Brain microvascular endothelial cell (primary cell): Measurements from ENCODE around the gene CABP7.

Experiments used
- DNase-seq: peaks from one replicate; pipeline ENCODE4 v3.0.0-alpha.2; 2020
- H3K27ac ChIP-seq: fragments of 250-450 bp; sonication (Bioruptor Pico); 2 replicates; pipeline ENCODE4 v1.5.1; 2020; ENCODE audit warnings: mild to moderate bottlenecking, moderate library complexity
- H3K27me3 ChIP-seq: fragments of 250-450 bp; sonication (Bioruptor Pico); replicated peaks from 2 replicates; pipeline ENCODE4 v1.5.1; 2020; ENCODE audit warnings: mild to moderate bottlenecking
- H3K36me3 ChIP-seq: fragments of 250-450 bp; sonication (Bioruptor Pico); replicated peaks from 2 replicates; pipeline ENCODE4 v1.5.1; 2020; ENCODE audit warnings: mild to moderate bottlenecking
- H3K4me3 ChIP-seq: 2 replicates; pipeline ENCODE4 v1.5.1; 2011; ENCODE audit warnings: low read depth, mild to moderate bottlenecking, control low read depth, low read length, moderate library complexity
- in situ Hi-C: cut with HindIII; loops from 2 replicates; pipeline ENCODE4 v1.10.0; 2017; ENCODE audit warnings: low sequenced_read_pairs, low pct_ligation_motif_present
- TF ChIP-seq, protein P1 (sequence below): IDR thresholded peaks from 2 replicates; pipeline ENCODE4 v1.5.1; 2011; ENCODE audit warnings: low read depth, mild to moderate bottlenecking, moderate library complexity, low read length, control low read depth, inconsistent platforms; ENCODE audit errors: missing control alignments

The CABP7 gene

GRCh38 chr22:29755889-29756288, 36.1 kb downstream of the CABP7 start:
- Histone ChIP-seq H3K27me3 (no peaks in the 10 kb centered on the region), H3K27ac (no peak overlapping the region), H3K36me3 (no peaks in the 10 kb centered on the region), H3K4me3 (no peak overlapping the region)
- TF ChIP-seq, protein P1, sequence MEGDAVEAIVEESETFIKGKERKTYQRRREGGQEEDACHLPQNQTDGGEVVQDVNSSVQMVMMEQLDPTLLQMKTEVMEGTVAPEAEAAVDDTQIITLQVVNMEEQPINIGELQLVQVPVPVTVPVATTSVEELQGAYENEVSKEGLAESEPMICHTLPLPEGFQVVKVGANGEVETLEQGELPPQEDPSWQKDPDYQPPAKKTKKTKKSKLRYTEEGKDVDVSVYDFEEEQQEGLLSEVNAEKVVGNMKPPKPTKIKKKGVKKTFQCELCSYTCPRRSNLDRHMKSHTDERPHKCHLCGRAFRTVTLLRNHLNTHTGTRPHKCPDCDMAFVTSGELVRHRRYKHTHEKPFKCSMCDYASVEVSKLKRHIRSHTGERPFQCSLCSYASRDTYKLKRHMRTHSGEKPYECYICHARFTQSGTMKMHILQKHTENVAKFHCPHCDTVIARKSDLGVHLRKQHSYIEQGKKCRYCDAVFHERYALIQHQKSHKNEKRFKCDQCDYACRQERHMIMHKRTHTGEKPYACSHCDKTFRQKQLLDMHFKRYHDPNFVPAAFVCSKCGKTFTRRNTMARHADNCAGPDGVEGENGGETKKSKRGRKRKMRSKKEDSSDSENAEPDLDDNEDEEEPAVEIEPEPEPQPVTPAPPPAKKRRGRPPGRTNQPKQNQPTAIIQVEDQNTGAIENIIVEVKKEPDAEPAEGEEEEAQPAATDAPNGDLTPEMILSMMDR, result no peak
- in situ Hi-C loops, result no loop called here
- no peak for DNase-seq

DNA sequence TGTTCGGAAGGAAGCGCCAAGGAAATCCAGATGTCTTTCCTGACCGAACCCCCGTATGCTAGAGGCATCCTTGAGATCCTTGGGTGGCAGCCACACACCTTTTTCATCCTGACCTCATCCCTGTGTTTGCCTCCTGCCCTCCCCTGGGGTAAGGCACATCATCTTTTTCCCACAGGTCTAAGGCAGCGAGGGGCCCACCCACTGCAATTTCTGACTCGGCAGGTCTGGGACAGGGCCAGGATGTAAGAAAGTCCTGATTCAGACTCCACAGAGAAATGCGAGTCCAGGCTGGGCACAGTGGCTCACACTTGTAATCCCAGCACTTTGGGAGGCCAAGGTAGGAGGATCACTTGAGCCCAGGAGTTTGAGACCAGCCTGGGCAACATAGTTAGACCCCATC, 36.5 kb downstream of the CABP7 start:
- in situ Hi-C loops, result no loop called here
- DNase-seq, result no peak

DNA sequence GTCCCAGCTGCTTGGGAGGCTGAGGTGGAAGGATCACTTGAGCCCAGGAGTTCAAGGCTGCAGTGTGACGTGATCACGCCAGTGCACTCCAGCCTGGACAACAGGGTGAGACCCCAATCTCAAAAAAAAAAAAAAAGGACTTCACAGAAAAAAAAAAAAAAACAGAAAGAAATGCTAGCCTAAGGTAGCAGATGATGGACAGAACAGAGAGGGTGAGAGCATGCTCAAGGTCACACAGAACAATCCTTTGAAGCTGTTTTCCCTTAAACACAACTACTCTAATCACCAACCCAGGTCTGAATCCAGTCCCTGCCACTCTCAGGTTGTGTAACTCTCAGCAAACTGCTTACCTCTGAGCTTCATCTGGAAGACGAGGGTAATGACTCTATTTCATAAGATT, 37.3 kb downstream of the CABP7 start:
- in situ Hi-C loops, result no loop called here
- Histone ChIP-seq H3K36me3 (no peaks in the 10 kb centered on the region), H3K27me3 (no peaks in the 10 kb centered on the region), H3K4me3 (no peak overlapping the region), H3K27ac (no peak overlapping the region)
- no peak for DNase-seq
- TF ChIP-seq, protein P1, result no peak

More for the DNA sequence above, 36.5 kb downstream of the CABP7 start:
- TF ChIP-seq, protein P1, result no peak
- Histone ChIP-seq H3K36me3 (no peaks in the 10 kb centered on the region), H3K27ac (no peak overlapping the region), H3K4me3 (no peak overlapping the region), H3K27me3 (no peaks in the 10 kb centered on the region)

DNA sequence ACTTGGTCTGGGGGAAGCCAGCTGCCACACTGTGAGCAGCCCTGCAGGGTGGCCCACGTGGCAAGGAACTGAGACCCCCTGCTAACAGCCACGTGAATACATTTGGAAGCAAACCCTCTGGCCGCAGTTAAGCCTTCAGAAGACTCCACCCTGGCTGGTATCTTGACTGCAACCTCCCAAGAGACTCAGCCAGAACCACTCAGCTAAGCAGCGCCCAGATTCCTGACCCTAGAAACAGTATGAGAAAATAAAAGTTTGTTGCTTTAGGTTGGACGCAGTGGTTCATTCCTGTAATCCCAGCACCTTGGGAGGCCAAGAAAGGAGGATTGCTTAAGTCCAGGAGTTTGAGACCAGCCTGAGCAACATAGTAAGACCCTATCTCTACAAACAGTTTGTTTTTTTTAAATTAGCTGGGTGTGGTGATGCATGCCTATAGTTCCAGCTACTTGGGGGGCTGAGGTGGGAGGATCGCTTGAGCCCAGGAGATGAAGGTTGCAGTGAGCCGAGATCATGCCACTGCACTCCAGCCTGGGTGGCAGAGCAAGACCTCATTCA, 38.3 kb downstream of the CABP7 start:
- Histone ChIP-seq H3K27ac (no peak overlapping the region), H3K4me3 (no peak overlapping the region), H3K36me3 (no peaks in the 10 kb centered on the region), H3K27me3 (no peaks in the 10 kb centered on the region)
- TF ChIP-seq, protein P1, result no peak
- DNase-seq, result no peak
- in situ Hi-C loops, result no loop called here

DNA sequence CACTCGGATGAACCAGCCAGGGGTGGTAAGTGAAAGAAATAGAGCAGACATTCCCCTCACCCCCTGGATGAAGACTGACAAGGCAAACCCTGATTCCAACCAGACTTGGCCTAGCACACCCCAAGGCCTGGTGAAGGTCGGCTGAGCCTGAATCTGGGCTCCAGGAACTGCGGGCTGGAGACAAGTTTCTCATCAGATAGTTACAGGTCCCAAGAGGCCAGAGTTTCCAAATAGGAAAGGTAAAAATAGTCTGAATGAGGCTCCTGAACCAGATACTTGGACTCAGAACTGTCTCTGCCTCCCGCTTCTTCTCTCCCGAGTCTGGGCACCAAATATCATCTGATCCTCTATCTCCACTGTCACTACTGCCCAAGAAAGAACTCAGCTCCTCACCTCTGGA, 39.2 kb downstream of the CABP7 start:
- TF ChIP-seq, protein P1, result no peak
- in situ Hi-C loops, result no loop called here
- no peaks in the 10 kb centered on the region for H3K36me3 ChIP-seq
- DNase-seq, result no peak
- no peak overlapping the region for H3K27ac ChIP-seq
- H3K27me3 ChIP-seq, result no peaks in the 10 kb centered on the region
- no peak overlapping the region for H3K4me3 ChIP-seq

DNA sequence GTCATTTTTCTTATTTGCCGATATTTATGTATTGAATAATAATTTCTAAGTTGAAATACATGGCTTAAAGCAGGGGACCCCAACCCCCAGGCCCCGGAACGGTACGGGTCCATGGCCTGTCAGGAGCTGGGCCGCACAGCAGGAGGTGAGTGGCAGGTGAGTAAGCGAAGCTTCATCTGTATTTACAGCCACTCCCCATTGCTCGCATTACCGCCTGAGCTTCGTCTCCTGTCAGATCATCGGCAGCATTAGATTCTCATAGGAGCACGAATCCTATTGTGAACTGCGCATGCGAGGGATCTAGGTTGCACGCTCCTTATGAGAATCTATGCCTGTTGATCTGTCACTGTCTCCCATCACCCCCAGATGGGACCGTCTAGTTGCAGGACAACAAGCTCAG, 42.5 kb downstream of the CABP7 start:
- in situ Hi-C loops, result no loop called here
- DNase-seq, result no peak
- TF ChIP-seq, protein P1, result no peak
- no peaks in the 10 kb centered on the region for H3K36me3 ChIP-seq
- H3K4me3 ChIP-seq, result no peak overlapping the region
- no peaks in the 10 kb centered on the region for H3K27me3 ChIP-seq
- H3K27ac ChIP-seq, result no peak overlapping the region
